C4-2B (cell line): ENCODE data around the gene TOB1.

Experiments
- CTCF ChIP-seq: fragments of 450-650 bp; conservative IDR thresholded peaks from 2 replicates; pipeline ENCODE4 v1.5.1; 2017; ENCODE audit warnings: mild to moderate bottlenecking
- ZFX ChIP-seq: fragments of 450-650 bp; IDR thresholded peaks from 2 replicates; pipeline ENCODE4 v1.6.1; 2017

- TF ChIP-seq CTCF (no peak), ZFX (no peak)
Measured at GRCh38 chr17:50887705-50888245, 21.6 kb upstream of the TOB1 start.
